Prostate gland (tissue), 2 donors: ENCODE data around the gene KANK4. TPM values are rescaled to one million over a fixed set of nuclear protein-coding genes. Genes with fewer than 3 reads are reported as not detected.

Source experiments
- DNase-seq: peaks from one replicate; pipeline ENCODE4 v3.0.0-alpha.2; 2019; ENCODE audit warnings: low spot score
- H3K27ac ChIP-seq, 2 donors: fragments of 200-600 bp; sonication (generic); 2 replicates each; pipeline ENCODE4 v1.5.1; 2017 to 2019
- H3K27me3 ChIP-seq: fragments of 200-600 bp; sonication (generic); replicated peaks from 2 replicates; pipeline ENCODE4 v1.5.1; 2019; ENCODE audit not compliant: insufficient read depth
- H3K36me3 ChIP-seq, 2 donors: fragments of 200-600 bp; sonication (generic); 1 replicate in 1 of 2; 2 replicates in 1 of 2; pipeline versions ENCODE4 v1.5.1 to v1.8.1; 2017 to 2019
- H3K4me1 ChIP-seq: fragments of 200-600 bp; sonication (generic); replicated peaks from 2 replicates; pipeline ENCODE4 v1.5.1; 2019
- H3K4me3 ChIP-seq, 2 donors: fragments of 200-600 bp; sonication (generic); 2 replicates each; pipeline ENCODE4 v1.5.1; 2017 to 2019
- H3K9me3 ChIP-seq: fragments of 200-600 bp; sonication (generic); 2 replicates; pipeline ENCODE4 v1.5.1; 2017
- POLR2A ChIP-seq: fragments of 450-650 bp; IDR thresholded peaks from one replicate; pipeline ENCODE4 v1.6.1; 2016; ENCODE audit warnings: antibody characterized with exemption, mild to moderate bottlenecking
- POLR2AphosphoS5 ChIP-seq: sonication (generic); formaldehyde crosslinking; IDR thresholded peaks from one replicate; pipeline ENCODE4 v1.6.1; 2017; ENCODE audit warnings: antibody characterized with exemption
- WGBS: methylation state at CpG from one replicate; pipeline ENCODE4 v1.1.5; 2018; 5-methylcytosine and 5-hydroxymethylcytosine counted together
- intact Hi-C: fragments of 100-400 bp; cut with DNase I; formaldehyde crosslinking; loops from one replicate; pipeline ENCODE4 v1.14.2; 2022
- total RNA-seq, 2 donors: library from RNA; depleted of rRNA; stranded (reverse); fragments of >200 nt; gene quantifications; one replicate each; pipeline ENCODE4 v1.1.0, GENCODE V29; 2016
- TF ChIP-seq, protein P1 (sequence below), 4 experiments: fragments of 200-600 bp in 2 of 4; fragments of 450-650 bp in 2 of 4; sonication (generic) in 2 of 4; IDR thresholded peaks; 1 replicate in 3 of 4; 2 replicates in 1 of 4; pipeline ENCODE4 v1.5.1; 2016 to 2019; ENCODE audit warnings: antibody characterized with exemption in 4 of 4, mild to moderate bottlenecking in 2 of 4, moderate library complexity in 2 of 4

KANK4 gene
- total RNA-seq, 2 donors from 2014 or later = 6.1 to 6.8 TPM

DNA sequence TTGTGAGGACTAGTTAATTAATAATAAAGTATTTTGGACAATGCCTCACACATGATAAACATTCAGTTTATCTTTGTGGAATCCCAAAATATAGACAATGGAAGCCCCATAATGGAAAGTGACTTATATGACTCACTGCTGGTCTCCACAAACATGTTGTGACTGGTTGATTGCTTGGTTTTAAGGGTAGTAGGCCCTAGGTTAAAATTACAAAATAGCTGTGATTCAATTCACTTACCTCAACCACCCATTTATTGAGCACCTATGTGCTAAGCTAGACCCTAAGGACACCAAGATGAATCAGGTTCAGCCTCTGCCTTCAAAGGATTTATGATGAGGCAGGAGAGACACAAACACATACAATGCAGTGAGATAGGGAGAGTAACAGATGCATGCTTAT, 42.4 kb downstream of the KANK4 start:
- Histone ChIP-seq H3K4me3 (no peak overlapping the region), H3K36me3 (no peaks in the 10 kb centered on the region), H3K27me3 (no peaks in the 10 kb centered on the region), H3K4me1 (no peaks in the 10 kb centered on the region), H3K9me3 (no peaks in the 10 kb centered on the region), H3K27ac (no peak overlapping the region)
- no peak for DNase-seq
- intact Hi-C loops = no loop called here
- TF ChIP-seq, protein P1, sequence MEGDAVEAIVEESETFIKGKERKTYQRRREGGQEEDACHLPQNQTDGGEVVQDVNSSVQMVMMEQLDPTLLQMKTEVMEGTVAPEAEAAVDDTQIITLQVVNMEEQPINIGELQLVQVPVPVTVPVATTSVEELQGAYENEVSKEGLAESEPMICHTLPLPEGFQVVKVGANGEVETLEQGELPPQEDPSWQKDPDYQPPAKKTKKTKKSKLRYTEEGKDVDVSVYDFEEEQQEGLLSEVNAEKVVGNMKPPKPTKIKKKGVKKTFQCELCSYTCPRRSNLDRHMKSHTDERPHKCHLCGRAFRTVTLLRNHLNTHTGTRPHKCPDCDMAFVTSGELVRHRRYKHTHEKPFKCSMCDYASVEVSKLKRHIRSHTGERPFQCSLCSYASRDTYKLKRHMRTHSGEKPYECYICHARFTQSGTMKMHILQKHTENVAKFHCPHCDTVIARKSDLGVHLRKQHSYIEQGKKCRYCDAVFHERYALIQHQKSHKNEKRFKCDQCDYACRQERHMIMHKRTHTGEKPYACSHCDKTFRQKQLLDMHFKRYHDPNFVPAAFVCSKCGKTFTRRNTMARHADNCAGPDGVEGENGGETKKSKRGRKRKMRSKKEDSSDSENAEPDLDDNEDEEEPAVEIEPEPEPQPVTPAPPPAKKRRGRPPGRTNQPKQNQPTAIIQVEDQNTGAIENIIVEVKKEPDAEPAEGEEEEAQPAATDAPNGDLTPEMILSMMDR (IDR thresholded peaks at IDR 0.05) = no peak
- TF ChIP-seq POLR2AphosphoS5 (no peak), POLR2A (no peak)

DNA sequence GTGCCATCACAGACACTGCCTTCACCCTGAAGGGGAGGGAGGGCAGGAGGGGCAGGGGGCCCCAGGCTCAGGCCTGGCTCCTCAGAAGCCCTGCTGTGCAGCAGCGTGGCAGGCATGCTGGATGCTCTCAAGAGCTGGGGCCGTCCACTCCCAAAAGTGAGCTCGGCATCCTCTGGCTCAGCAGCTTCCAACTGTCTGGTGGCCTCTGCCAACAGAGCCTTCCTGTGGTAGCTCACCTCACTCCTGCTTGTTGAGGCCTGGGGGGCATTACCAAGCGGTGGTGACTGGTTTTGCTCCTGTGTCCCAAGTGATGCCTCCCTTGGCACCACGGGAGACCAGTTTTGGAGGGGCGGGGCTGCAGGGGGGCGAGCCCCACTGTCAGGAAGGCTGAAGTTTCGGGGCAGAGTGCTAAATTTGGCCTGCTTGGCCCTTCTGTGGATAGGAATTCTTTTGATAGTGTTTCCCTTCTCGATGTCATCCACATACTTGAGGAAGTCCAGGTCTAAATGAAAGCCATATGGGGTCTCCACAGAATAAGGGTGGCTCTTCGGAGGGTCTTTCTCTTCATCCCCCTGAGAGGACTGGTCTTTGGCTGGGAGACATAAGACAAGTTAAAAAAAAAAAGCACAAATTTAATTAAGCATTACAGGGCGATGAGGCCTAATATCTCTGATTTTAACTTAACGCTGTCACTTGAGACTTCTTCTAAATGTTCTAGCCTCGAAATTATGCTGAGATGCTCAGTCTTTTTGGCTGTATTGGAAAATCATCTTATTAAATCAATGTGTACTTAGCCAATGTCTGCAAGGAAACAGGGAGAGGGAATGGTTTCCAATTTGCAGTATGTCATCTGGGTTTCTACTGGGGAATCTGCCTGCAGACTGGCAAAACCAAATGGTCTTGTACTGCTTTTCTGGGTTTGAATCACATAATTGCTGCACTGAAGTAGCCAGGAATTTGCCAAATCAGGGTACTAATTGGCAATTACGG, 44.4 kb downstream of the KANK4 start:
- no peak overlapping the region for H3K27ac ChIP-seq
- intact Hi-C loops = no loop called here
- TF ChIP-seq POLR2A (no peak), POLR2AphosphoS5 (no peak)
- TF ChIP-seq, protein P1 (IDR thresholded peaks at IDR 0.05) = no peak
- H3K4me1 ChIP-seq = no peaks in the 10 kb centered on the region
- DNase-seq = no peak
- no peaks in the 10 kb centered on the region for H3K9me3 ChIP-seq
- 87% methylated on average over 14 of the region's 14 CpGs for WGBS
- no peak overlapping the region for H3K4me3 ChIP-seq
- no peaks in the 10 kb centered on the region for H3K27me3 ChIP-seq
- no peaks in the 10 kb centered on the region for H3K36me3 ChIP-seq

DNA sequence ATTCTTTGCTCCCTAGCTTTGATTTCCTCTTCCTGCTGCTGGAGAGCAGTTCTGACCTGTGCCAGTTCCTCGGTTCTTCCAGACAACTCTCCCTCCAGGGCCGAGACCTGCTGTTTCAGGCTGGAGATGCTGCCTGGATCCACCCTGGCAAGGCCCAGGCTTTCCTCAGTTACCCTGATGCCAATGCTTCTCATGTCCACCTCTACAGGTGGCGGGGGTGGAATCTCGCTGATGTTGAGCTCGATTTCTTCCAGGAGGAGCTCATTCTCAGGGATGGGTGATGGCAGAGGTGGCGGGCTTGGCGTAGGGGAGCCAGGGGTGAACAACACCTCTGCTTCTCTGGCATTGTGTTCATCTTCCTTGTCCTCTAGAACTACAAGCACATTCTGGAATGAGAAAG, 45.3 kb downstream of the KANK4 start:
- Histone ChIP-seq H3K4me3 (no peak overlapping the region), H3K36me3 (no peaks in the 10 kb centered on the region), H3K4me1 (no peaks in the 10 kb centered on the region), H3K27me3 (no peaks in the 10 kb centered on the region), H3K9me3 (no peaks in the 10 kb centered on the region), H3K27ac (no peak overlapping the region)
- intact Hi-C loops = no loop called here
- no peak for DNase-seq
- 98% methylated on average over 7 of the region's 7 CpGs for WGBS
- TF ChIP-seq, protein P1 (IDR thresholded peaks at IDR 0.05) = no peak
- TF ChIP-seq POLR2AphosphoS5 = no peak
- no peak for TF ChIP-seq POLR2A

DNA sequence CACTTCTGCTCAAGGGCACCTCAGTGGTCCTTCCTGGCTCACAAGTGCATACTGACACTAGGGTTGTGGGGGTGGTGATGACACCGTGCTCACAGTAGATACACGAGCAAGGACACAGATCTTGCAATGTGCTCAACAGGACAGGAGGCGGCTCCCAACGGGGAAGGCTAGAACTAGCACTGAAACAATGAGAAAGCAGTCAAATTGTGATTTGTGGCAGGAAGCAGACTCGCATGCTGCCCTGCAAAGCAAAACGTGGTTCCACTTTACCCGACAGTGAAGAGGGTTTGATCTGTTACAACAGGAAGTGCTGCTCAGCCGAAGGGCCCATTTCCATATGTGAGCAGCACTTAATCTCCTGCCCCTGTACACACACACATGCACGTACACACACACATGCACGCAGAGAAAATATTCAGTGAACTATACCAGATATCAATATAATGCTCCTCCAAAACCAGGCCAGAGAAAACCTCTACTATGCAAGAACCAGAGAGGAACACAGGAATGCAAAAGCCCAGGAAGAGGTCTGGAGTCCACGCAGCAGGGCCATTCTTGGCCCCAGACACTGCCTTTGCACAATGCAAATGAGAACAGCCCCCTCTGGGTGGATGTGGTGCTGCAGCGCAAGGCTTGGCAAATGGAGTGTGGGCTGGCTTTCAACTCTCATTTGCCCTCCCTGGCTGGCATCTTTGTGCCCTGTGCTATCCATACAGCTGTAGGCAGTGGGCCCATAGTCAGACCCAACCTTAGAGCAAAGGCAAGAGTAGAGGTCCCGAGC, 47.1 kb downstream of the KANK4 start:
- H3K4me1 ChIP-seq = no peaks in the 10 kb centered on the region
- no peaks in the 10 kb centered on the region for H3K9me3 ChIP-seq
- DNase-seq = no peak
- H3K27me3 ChIP-seq = no peaks in the 10 kb centered on the region
- no peaks in the 10 kb centered on the region for H3K36me3 ChIP-seq
- H3K4me3 ChIP-seq = no peak overlapping the region
- no peak for TF ChIP-seq POLR2A
- no peak for TF ChIP-seq POLR2AphosphoS5
- TF ChIP-seq, protein P1 (IDR thresholded peaks at IDR 0.05) = no peak
- 70% methylated on average over 13 of the region's 13 CpGs for WGBS
- intact Hi-C loops = no loop called here
- H3K27ac ChIP-seq = no peak overlapping the region
